Stomach (tissue), 9 donors: Measurements from ENCODE around the gene SPEF1. TPM values are rescaled to one million over a fixed set of nuclear protein-coding genes. Genes with fewer than 3 reads are reported as not detected.

Source experiments
- DNase-seq, 2 donors: peaks; one replicate each; pipeline versions ENCODE4 v3.0.0 to v3.0.0-alpha.2; 2013 to 2019
- H3K27ac ChIP-seq, 5 donors: fragments of 200-600 bp in 4 of 5; sonication (generic) in 4 of 5; one replicate each; pipeline ENCODE4 v1.5.1; 2013 to 2019; ENCODE audit warnings: mild to moderate bottlenecking in 1 of 5, moderate library complexity in 1 of 5
- H3K27me3 ChIP-seq, 3 donors: fragments of 200-600 bp; sonication (generic); one replicate each; pipeline ENCODE4 v1.5.1; 2017 to 2019; ENCODE audit warnings: mixed run types in 1 of 3
- H3K36me3 ChIP-seq, 4 donors: fragments of 200-600 bp; sonication (generic); 1 replicate in 3 of 4; 2 replicates in 1 of 4; pipeline ENCODE4 v1.5.1; 2016 to 2019
- H3K4me1 ChIP-seq, 4 donors: fragments of 200-600 bp; sonication (generic); one replicate each; pipeline ENCODE4 v1.5.1; 2016 to 2019
- H3K4me3 ChIP-seq, 4 donors: fragments of 200-600 bp; sonication (generic) in 3 of 4; one replicate each; pipeline ENCODE4 v1.5.1; 2016 to 2019; ENCODE audit warnings: mild to moderate bottlenecking in 1 of 4
- H3K9me3 ChIP-seq, 4 donors: fragments of 200-600 bp; sonication (generic); one replicate each; pipeline ENCODE4 v1.5.1; 2016 to 2019
- EP300 ChIP-seq: sonication (generic); formaldehyde crosslinking; IDR thresholded peaks from one replicate; pipeline ENCODE4 v1.6.1; 2017; ENCODE audit warnings: antibody characterized with exemption
- POLR2A ChIP-seq, 4 donors: fragments of 450-650 bp; IDR thresholded peaks; one replicate each; pipeline ENCODE4 v1.6.1; 2016; ENCODE audit warnings: antibody characterized with exemption in 4 of 4, control low read depth in 2 of 4, mild to moderate bottlenecking in 1 of 4, moderate library complexity in 1 of 4
- POLR2AphosphoS5 ChIP-seq, 3 donors: sonication (generic); formaldehyde crosslinking; IDR thresholded peaks; one replicate each; pipeline ENCODE4 v1.6.1; 2016; ENCODE audit warnings: antibody characterized with exemption in 3 of 3
- WGBS, 5 donors: extraction: QIAGEN DNeasy Blood & Tissue Kit in 3 of 5; methylation state at CpG; one replicate each; pipeline versions ENCODE4 v1.1.5 to v1.1.7; 2013 to 2018; 5-methylcytosine and 5-hydroxymethylcytosine counted together
- intact Hi-C: fragments of 100-400 bp; cut with DNase I; formaldehyde crosslinking; loops from one replicate; pipeline ENCODE4 v1.15.1; 2023; ENCODE audit warnings: low total_unique reads
- polyA plus RNA-seq, 3 donors: library from polyadenylated mRNA; stranded (reverse); fragments of 200-250 nt; gene quantifications; one replicate each; pipeline ENCODE4 v1.2.3, GENCODE V29; 2013
- total RNA-seq, 5 donors: library from RNA; depleted of rRNA; stranded (reverse); fragments of >200 nt; gene quantifications; one replicate each; pipeline versions ENCODE4 v1.1.0 to v1.2.3, GENCODE V29; 2014 to 2016
- TF ChIP-seq, protein P1 (sequence below), 7 experiments: fragments of 450-650 bp in 4 of 7; fragments of 200-600 bp in 3 of 7; sonication (generic) in 3 of 7; IDR thresholded peaks; one replicate each; pipeline ENCODE4 v1.5.1; 2016 to 2019; ENCODE audit warnings: antibody characterized with exemption in 7 of 7, control low read depth in 2 of 7, mild to moderate bottlenecking in 1 of 7
- donor health status: healthy with polysubstance abuse.
- donor health status: Bipolar disorder and iron deficiency.
- donor health status: healthy.

Gene SPEF1
- total and polyA plus RNA-seq, 8 donors = 0.18 to 0.19 TPM; not detected in 6

DNA sequence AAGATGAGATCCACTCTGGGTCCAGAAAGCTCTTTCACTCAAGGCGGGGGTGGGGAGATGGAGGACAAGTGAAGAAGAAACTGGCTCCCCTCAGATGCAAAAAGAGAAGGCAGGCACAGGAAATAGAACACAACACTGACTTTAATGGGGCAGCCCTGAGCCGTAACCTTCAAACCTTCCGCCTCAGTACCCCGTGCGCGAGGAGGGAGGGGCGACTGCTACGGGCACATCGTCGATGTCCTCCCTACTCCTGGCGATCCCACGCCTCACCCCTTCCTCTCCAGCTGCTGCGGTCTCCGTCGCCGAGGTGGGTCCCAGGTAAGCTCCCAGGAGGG lies 3.9 kb downstream of the SPEF1 start:
- peak overlapping the region; percentile 47 to 71 (median 60) for H3K4me3 ChIP-seq
- peak overlapping the region in 2 of 5 donors; percentile 2 to 50 for H3K27ac ChIP-seq
- peaks cover 23 to 37% (median 30%) of the 10 kb centered on the region in 4 donors for H3K4me1 ChIP-seq
- H3K27me3 ChIP-seq = peaks cover 0 to 17% (median 4%) of the 10 kb centered on the region in 3 donors
- intact Hi-C loops = no loop called here
- H3K36me3 ChIP-seq = no peaks in the 10 kb centered on the region
- no peaks in the 10 kb centered on the region for H3K9me3 ChIP-seq
- TF ChIP-seq POLR2AphosphoS5 (IDR thresholded peaks at IDR 0.05) (no peak), POLR2A (IDR thresholded peaks at IDR 0.05) (no peak), EP300 (no peak)
- TF ChIP-seq, protein P1, sequence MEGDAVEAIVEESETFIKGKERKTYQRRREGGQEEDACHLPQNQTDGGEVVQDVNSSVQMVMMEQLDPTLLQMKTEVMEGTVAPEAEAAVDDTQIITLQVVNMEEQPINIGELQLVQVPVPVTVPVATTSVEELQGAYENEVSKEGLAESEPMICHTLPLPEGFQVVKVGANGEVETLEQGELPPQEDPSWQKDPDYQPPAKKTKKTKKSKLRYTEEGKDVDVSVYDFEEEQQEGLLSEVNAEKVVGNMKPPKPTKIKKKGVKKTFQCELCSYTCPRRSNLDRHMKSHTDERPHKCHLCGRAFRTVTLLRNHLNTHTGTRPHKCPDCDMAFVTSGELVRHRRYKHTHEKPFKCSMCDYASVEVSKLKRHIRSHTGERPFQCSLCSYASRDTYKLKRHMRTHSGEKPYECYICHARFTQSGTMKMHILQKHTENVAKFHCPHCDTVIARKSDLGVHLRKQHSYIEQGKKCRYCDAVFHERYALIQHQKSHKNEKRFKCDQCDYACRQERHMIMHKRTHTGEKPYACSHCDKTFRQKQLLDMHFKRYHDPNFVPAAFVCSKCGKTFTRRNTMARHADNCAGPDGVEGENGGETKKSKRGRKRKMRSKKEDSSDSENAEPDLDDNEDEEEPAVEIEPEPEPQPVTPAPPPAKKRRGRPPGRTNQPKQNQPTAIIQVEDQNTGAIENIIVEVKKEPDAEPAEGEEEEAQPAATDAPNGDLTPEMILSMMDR (IDR thresholded peaks at IDR 0.05) = no peak
- DNase-seq = no peak
- whole genome bisulfite sequencing, 5 donors = 13 to 82% (median 16%) methylated on average over 2 to 16 of the region's 16 CpGs

DNA sequence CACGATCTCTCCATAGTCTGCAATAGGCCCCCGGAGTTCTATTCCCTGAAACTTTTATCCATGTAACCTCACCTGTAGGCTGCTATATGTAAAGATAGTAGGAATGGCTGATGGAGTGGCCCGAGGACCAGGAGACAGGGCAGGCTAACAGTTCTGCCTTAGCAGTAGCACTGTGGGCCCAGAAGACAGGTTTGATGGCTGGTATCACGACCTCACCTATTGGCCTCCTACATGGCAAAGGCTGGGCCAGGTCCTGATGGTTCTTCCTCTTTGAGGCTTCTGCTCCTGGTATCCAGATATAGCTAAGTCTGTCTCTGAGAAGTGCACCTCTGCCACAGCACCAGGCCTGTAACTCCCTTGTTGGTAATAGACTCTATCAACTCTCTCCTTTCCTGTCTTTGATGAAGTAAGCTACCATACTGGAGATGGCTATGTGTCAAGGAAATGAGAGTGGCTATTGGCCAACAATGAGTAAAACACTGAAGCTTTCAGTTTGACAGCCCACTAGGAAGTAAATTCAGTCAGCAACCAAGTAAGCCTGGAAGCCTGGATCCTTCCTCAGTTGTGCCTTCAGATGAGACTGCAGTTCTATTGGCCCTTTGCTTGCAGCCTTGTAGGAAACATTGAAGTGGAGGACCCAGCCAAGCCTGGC lies 5.7 kb downstream of the SPEF1 start:
- Histone ChIP-seq H3K4me1 (peaks cover 14 to 24% (median 20%) of the 10 kb centered on the region in 4 donors), H3K36me3 (no peaks in the 10 kb centered on the region), H3K27ac (no peak overlapping the region), H3K4me3 (no peak overlapping the region), H3K9me3 (no peaks in the 10 kb centered on the region), H3K27me3 (peaks cover 0 to 17% (median 4%) of the 10 kb centered on the region in 3 donors)
- DNase-seq = no peak
- no peak for TF ChIP-seq POLR2AphosphoS5 (IDR thresholded peaks at IDR 0.05)
- TF ChIP-seq EP300 = no peak
- TF ChIP-seq, protein P1 (IDR thresholded peaks at IDR 0.05) = no peak
- TF ChIP-seq POLR2A (IDR thresholded peaks at IDR 0.05) = no peak
- intact Hi-C loops = no loop called here
- WGBS, 5 donors = 88 to 94% (median 90%) methylated on average over 4 of the region's 4 CpGs

DNA sequence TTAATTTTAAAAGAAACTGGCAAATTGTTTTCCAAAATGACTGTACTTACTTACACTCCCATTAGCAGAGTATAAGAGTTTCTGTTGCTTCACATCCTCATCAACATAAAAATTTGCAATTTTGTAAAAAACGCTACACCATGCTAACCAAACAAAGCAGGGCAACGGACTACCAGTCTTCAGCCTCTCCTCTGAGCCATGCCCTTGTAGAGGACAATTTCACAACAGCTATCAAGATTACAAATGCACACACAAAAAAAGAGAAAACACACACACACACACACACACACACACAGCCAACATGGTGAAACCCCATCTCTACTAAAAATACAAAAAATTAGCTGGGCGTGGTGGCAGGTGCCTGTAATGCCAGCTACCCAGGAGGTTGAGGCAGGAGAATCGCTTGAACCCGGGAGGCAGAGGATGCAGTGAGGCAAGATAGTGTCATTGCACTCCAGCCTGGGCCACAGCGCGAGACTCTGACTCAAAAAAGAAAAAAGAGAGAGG lies 9.6 kb downstream of the SPEF1 start:
- H3K36me3 ChIP-seq = no peaks in the 10 kb centered on the region
- H3K27me3 ChIP-seq = no peaks in the 10 kb centered on the region
- peaks cover 15 to 23% (median 20%) of the 10 kb centered on the region in 4 donors for H3K4me1 ChIP-seq
- TF ChIP-seq POLR2AphosphoS5 (IDR thresholded peaks at IDR 0.05) = no peak
- TF ChIP-seq, protein P1 (IDR thresholded peaks at IDR 0.05) = no peak
- TF ChIP-seq EP300 = no peak
- TF ChIP-seq POLR2A (IDR thresholded peaks at IDR 0.05) = no peak
- no peak for DNase-seq
- WGBS, 5 donors = 64 to 77% (median 77%) methylated on average over 7 of the region's 7 CpGs
- intact Hi-C loops = no loop called here
- no peak overlapping the region for H3K27ac ChIP-seq
- no peak overlapping the region for H3K4me3 ChIP-seq
- no peaks in the 10 kb centered on the region for H3K9me3 ChIP-seq

DNA sequence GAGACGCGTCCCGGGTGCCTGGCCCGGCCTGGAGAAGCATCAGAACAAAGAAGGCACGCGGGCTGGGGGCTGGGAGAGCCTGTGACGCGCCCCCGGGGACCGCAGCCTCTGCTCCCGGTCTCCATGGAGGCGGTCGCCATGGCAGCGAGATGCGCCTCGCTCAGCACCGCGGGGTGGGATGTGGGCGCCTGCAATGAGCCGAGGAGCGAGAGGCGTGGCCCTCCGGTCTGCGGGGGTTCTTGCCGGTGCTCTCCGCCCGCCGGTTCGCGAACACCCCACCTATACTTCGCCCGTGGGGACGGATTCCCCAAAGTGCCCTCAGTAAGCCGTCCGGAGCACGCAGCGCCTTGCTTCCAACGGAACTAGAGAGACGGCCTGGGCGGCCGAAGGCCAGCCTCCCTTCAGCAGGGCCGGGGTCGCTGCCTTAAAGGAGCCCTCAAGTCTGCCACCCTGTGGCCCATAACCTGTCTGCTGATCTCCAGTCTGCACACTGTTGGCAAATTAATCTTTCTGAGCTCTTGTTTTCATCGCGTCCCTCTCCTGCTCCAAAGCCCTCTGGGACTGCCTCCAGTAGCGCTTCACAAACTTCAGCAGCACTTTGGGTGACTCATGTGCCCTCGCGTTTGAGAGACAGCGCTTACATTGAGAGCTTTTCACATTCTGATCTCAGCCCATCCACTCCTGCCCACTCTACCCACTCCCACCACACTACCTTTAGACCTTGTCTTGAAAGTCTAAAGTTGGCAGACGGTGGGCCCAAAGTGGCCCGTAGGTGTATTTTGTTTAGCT lies 12.7 kb downstream of the SPEF1 start:
- peak overlapping the region; percentile 73 to 88 (median 80) for H3K4me3 ChIP-seq
- peak; percentile 63 to 93 for DNase-seq
- intact Hi-C loops = loop anchor here (10.0 kb wide), 1 partner anchor 94 kb away; no protein-coding TSS in a partner anchor
- H3K27me3 ChIP-seq = no peaks in the 10 kb centered on the region
- H3K4me1 ChIP-seq = peaks cover 26 to 53% (median 48%) of the 10 kb centered on the region in 4 donors
- WGBS, 5 donors = 1 to 3% (median 2%) methylated on average over 29 to 51 of the region's 51 CpGs
- no peaks in the 10 kb centered on the region for H3K36me3 ChIP-seq
- H3K27ac ChIP-seq = peak overlapping the region; percentile 87 to 95 (median 93)
- H3K9me3 ChIP-seq = no peaks in the 10 kb centered on the region
- TF ChIP-seq, protein P1 (IDR thresholded peaks at IDR 0.05) = peak in 2 of 7 experiments; percentile 24 to 27
- no peak for TF ChIP-seq POLR2A (IDR thresholded peaks at IDR 0.05)
- peak in 1 of 3 donors; percentile 11 for TF ChIP-seq POLR2AphosphoS5 (IDR thresholded peaks at IDR 0.05)
